Renal cortex interstitium (tissue), 11 donors: ENCODE results near the gene DYNLT2B. TPM values are rescaled to one million over a fixed set of nuclear protein-coding genes. Genes with fewer than 3 reads are reported as not detected.
"Not testable (repeated sequence)": the region's sequence is repeated elsewhere in the genome, so short reads cannot be mapped to it uniquely, and the experiment has no call there.

Experiments used
- DNase-seq, 11 donors: peaks; one replicate each; pipeline ENCODE4 v3.0.0-alpha.2; 2013; ENCODE audit warnings: low read depth in 9 of 11, low spot score in 4 of 11; ENCODE audit errors: extremely low read depth in 1 of 11
- polyA plus RNA-seq, 3 donors: library from polyadenylated mRNA; unstranded; fragments of 120-200 nt; gene quantifications; one replicate each; pipeline ENCODE4 v1.2.1, GENCODE V29; 2013; ENCODE audit not compliant: insufficient read length in 3 of 3

DYNLT2B gene
- polyA plus RNA-seq, 3 donors, result 32.3 to 40.0 (median 36.3) TPM

DNA sequence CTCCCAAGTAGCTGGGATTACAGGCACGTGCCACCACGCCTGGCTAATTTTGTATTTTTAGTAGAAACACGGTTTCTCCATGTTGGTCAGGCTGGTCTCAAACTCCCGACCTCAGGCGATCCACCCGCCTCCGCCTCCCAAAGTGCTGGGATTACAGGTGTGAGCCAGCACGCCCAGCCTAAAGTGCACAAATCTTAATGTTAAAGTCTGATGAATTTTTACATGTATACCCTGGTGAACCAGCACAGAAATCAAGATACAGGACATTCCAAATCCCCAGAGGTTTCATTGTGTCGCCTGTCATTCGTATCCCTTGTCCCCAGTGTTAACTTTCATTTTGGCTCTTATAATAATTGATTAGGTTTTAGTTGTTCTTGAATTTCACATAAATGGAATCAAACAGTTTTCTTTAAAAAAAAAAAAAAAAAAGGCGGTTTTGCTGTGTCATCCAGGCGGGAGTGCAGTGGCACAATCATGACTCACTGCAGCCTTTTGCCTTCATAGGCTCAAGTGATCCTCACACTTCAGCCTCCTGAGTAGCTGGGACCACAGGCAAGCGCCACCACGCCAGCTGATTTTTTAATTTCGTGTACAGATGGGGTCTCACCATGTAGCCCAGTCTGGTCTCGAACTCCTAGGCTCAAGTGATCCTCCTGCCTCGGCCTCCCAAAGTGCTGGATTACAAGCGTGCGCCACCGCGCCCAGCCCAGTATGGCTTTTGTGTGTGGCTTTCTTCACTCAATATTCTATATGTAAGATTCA, 21.6 kb upstream of the DYNLT2B start:
- DNase-seq, result no peak

DNA sequence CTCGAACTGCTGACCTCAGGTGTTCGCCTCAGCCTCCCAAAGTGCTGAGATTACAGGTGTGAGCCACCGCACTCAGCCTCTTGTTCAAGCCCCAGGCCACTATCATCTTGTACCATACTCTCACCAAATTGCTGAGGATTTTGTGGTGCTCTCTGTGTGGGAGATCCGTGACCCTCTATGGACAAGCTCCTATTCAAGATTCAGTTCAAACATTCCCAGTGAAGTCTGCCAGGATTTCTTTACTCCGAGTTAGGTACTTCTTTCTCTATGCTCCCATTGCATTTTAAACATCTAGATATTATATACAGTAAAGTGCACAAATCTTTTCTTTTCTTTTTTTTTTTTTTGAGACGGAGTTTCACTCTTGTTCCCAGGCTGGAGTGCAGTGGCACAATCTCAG, 21.0 kb upstream of the DYNLT2B start:
- DNase-seq, result no peak

DNA sequence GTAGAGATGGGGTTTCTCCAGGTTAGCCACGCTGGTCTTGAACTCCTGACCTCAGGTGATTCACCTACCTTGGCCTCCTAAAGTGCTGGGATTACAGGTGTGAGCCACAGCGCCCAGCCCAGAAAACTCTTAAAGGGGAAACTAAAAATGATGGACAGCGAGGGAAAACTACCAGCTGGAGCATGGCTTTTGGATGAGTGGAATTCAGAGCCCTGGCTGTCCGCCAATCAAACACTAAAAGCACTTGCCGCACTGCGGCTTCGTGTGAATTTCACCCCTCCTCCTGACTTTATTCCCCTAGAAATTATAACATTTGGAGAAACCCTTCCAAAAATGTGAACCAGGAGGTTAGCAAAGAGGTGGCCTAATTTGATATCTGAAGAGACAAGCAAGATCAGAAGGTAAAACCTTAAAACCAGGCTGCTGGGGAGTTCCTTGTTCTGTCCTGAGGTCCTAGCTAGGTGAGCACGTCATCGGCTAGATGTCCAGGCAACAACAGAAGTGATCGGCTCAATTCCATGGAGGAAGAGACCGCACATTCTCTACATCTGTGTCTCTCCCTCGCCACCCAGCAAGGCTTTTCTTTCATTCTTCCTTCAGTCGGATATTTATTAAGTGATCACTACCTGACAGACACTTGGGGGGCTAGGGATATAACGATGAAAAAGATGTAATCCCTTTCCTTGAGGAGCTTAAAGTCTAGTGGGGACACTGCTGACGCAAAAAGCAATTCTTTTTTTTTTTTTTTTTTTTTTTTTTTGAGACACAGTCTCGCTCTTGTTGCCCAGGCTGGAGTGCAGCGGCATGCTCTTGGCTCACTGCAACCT, 18.5 kb upstream of the DYNLT2B start:
- no peak for DNase-seq

DNA sequence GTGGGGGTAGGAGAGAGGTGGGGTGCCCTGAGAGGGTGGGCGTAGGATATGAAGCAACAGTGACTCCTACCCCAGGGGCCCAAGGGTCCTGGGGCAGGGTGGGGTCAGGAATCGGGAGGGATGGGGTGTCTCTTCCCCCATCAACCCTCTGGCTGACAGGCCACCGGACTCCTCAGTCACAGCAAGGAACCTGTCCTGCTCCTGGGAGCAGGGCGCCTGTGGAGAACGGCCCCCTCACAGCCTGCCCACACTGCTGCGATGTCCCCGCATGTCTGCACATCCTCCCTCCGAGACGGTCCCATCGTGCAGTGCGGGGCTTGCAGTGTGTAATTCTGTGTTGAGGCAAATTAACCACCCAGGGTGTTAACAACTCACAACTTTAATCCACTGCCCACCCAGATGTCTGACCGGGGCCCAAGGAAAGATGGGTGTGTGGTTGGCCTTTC, 17.5 kb upstream of the DYNLT2B start:
- no peak for DNase-seq

DNA sequence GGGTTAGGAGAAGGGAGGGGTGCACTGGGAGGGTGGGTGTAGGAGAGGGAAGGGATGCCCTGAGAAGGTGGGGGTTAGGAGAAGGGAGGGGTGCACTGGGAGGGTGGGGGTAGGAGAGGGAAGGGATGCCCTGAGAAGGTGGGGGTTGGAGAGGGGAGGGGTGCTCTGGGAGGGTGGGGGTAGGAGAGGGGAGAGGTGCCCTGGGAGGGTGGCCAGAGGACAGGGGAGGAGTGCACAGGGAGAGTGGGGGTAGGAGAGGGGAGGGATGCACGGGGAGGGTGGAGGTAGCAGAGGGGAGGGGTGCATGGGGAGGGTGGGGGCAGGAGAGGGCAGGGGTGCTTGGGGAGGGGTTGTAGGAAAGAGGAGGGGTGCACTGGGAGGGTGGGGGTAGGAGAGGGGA, 16.9 kb upstream of the DYNLT2B start:
- no peak for DNase-seq

- no peak for DNase-seq
These were observed 14.1 kb upstream of the DYNLT2B start for GRCh38 chr3:196332168-196332567.

- DNase-seq, result no peak
These were observed 9.4 kb upstream of the DYNLT2B start for GRCh38 chr3:196327405-196327804.

DNA sequence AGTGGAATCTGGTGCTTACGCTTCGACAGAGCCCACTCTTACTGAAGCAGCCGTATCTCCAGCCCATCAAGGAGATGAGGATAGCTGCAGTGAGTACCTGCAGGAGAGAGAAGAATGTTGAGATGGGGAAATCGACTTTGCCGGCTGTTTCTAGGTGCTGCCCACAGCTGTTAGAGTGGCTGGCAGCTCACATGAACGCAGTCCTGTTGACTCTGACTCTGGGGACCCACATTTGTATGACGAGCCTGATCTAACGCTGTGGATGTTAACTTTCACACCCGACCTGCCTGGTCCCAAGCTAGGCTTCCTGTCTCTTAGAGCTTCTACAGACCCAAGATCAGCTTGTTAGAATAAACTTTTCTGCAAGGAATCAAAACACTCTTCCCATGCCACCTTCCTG, 8.9 kb upstream of the DYNLT2B start:
- DNase-seq, result no peak

DNA sequence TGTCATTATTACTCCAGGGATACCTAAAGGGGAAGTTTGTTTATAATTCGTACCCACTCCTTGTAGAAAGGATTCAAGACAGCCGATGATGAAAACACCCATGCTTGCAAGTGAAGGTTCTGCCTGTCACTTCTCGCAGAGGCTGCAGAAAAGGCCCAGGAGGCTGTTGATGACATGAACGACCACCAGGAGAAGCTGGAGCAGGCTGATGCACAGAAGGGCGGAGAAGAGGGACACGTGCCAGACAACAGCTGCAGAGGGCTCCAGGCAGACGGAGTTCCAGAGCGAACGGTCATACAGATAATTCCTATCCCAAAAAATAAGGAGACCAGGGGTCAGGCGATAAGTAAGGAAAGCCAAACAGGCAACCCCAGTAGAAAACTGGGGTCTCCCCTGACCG, 5.7 kb upstream of the DYNLT2B start:
- peak in 8 of 11 donors; percentile 4 to 33 (median 10) for DNase-seq

- DNase-seq, result no peak
These were observed 5.0 kb upstream of the DYNLT2B start for GRCh38 chr3:196323016-196323415.

GRCh38 chr3:196321162-196321561, 3.1 kb upstream of the DYNLT2B start:
- no peak for DNase-seq

DNA sequence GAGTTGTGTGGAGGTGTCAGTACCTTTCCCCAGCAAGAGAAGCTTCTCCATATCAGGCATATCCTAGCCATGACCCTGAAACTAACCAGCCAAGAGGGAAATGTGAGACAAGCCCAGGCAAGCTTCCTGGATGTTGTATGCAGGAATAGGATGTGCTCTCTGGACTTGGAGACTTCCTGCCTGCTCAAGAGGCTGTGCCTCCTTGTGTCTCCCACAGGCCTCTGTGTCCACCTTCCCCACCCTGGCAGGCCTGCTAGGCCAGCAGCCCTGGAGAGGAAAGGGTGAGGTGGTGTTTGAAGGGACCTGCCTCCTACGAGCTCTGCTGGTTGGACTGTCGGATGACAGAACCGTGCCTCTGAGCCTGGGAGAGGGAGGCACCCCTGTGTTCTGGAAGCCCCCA, 2.1 kb upstream of the DYNLT2B start:
- DNase-seq, result no peak

GRCh38 chr3:196316799-196317686, 997 bp downstream of the DYNLT2B start:
- DNase-seq, result peak in 6 of 11 donors; percentile 17 to 54 (median 39)

DNA sequence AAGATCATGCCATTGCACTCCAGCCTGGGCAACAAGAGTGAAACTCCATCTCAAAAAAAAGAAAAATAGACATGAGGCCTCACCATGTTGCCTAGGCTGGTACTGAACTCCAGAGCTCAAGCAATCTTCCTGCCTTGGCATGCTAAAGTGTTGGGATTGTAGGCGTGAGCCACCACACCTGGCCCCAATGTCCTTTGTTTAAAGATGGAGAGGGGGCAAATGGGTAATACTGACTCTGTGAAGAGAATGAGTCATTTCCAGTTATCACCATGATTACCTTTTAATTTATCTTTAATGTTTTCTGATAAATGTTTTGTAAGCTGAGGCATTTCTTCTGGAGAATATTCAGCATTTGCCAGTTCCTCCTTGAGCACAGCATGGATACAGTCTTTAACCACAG, 2.2 kb downstream of the DYNLT2B start:
- DNase-seq, result no peak

GRCh38 chr3:196314597-196314996, 3.4 kb downstream of the DYNLT2B start:
- no peak for DNase-seq

GRCh38 chr3:196314086-196314485, 4.0 kb downstream of the DYNLT2B start:
- DNase-seq, result not testable (repeated sequence)

DNA sequence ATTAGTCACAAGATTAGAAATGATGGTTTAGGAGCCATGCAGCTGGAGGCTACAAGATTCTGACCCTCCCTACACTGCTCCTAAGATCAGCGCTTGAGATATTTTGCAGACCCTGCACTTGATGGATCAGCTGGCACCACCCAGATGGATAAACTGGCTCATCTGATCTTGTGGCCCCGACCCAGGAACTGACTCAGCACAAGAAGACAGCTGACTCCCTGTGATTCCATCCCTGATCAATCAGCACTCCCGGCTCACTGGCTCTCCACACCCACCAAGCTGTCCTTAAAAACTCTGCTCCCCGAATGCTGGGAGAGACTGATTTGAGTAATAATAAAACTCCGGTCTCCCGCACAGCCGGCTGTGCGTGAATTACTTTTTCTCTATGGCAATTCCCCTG, 15.1 kb downstream of the DYNLT2B start:
- DNase-seq, result not testable (repeated sequence)

DNA sequence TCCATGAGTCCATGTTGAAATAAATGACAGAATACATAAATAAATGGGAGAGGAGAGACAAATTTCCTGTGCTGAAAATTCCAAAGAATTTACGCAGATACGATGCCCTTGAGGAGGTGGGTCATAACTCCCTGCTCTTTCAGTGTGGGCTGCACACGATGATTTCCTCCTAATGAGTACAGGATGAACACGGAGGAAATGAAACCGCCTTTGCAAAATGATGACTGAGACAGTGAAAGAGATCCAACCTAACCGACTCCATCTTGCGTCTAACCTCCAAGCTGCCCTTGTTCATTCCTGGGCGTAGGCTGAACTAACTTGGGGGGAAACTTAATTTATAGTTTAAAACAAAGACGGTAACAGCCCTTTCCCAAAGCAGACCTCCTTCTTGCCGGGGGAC, 15.5 kb downstream of the DYNLT2B start:
- not testable (repeated sequence) for DNase-seq

- no peak for DNase-seq
These were observed 19.5 kb downstream of the DYNLT2B start for GRCh38 chr3:196298521-196298920.
